ENCODE measurements around the gene OR1J2.

OR1J2 gene

DNA sequence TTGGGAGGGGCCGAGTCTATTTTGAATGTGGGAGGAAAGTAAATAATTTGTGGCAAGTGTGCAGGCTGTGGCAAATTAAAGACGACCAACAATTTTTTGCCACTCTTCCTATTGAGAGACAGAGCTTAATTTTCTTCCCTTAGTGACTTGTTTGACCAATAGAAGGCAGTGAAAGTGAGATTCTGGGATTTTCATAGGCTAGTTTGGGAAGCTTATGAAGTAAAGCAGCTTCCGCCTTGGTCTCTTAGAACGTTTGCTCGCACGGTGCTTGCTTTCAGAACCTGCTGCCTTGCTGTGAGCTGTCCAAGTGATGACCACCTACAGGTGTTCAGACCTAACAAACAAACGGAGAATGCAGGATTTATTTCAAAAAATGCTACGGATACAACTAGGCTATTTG lies 35.6 kb downstream of the OR1J2 start:
- TF ChIP-seq CTCF (IDR thresholded peaks at IDR 0.05; ENCODE audit: insufficient read depth, low read depth, low read length, missing control alignments): no peak

GRCh38 chr9:122551371-122551770 lies 40.8 kb downstream of the OR1J2 start:
- DNase-seq (ENCODE audit: low read depth): peak; percentile 80
- TF ChIP-seq CTCF (IDR thresholded peaks at IDR 0.05; ENCODE audit: insufficient read depth, low read depth, low read length, missing control alignments): peak; percentile 22
- no peak overlapping the region for H3K4me3 ChIP-seq (ENCODE audit: low read length)

More for the DNA sequence above, 35.6 kb downstream of the OR1J2 start:
- no peak for DNase-seq (ENCODE audit: low read depth)
- H3K4me3 ChIP-seq (ENCODE audit: low read length): no peak overlapping the region

GRCh38 chr9:122552812-122553211 lies 42.2 kb downstream of the OR1J2 start, which contains the start of gene OR1N2:
TSS of gene OR1N2 (plus strand) at chr9:122553112. CDS start at chr9:122553212, 100 bp downstream.
- TF ChIP-seq CTCF (IDR thresholded peaks at IDR 0.05; ENCODE audit: insufficient read depth, low read depth, low read length, missing control alignments): no peak
- DNase-seq (ENCODE audit: low read depth): no peak
- H3K4me3 ChIP-seq (ENCODE audit: low read length): no peak within 1 kb of the TSS
